GM04503 (cell line): ENCODE data around the gene TRAPPC3.

Experiments
- DNase-seq: peaks from one replicate; pipeline ENCODE4 v3.0.0-alpha.2; 2012; ENCODE audit warnings: low read depth

Gene TRAPPC3

GRCh38 chr1:36151134-36151844, 2.0 kb upstream of the TRAPPC3 start:
- DNase-seq: no peak

- DNase-seq: peak; percentile 86
Measured at GRCh38 chr1:36150296-36151133, 1.2 kb upstream of the TRAPPC3 start.

GRCh38 chr1:36149973-36150295, 648 bp upstream of the TRAPPC3 start:
- DNase-seq: no peak

GRCh38 chr1:36148821-36149236, 457 bp downstream of the TRAPPC3 start:
- DNase-seq: no peak

DNA sequence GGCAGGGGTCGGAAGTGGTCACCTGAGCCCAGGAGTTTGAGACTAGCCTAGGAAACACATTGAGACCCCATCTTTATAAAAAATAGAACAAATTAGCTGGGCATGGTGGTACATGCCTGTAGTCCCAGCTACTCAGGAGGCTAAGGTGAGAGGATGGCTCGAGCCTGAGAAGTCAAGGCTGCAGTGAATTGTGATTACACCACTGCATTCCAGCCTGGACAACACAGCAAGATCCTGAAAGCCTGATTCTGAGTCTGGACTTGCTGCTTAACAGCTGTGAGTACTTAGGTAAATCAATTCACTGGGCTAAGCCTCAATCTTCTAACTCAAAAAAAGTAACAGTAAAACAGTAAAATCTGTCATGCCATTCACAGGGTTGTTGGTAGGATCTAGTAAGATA, 4.9 kb downstream of the TRAPPC3 start:
- no peak for DNase-seq

- DNase-seq: no peak
Measured at GRCh38 chr1:36143424-36143823, 5.9 kb downstream of the TRAPPC3 start.

GRCh38 chr1:36142121-36142520, 7.2 kb downstream of the TRAPPC3 start:
- DNase-seq: no peak

GRCh38 chr1:36139521-36139920, 9.8 kb downstream of the TRAPPC3 start:
- no peak for DNase-seq

DNA sequence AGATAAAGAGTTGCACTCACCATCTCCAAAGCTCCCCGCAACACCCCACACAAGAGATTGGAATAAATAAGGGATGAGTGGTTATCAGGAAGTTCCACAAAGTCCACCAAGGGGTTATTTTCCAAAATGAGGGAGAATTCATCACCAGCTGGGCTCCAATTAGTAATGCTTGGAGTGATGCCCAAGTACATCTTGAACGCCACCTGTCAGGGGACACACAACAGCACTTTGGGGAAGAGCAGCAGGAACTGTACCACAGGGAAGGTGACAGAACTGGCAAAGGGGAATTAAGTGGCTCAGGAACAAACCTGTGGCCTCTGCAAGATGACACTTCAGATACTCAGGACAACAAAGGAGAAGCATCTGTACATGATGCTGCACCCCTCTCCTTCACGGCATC, 11.5 kb downstream of the TRAPPC3 start:
- DNase-seq: no peak

DNA sequence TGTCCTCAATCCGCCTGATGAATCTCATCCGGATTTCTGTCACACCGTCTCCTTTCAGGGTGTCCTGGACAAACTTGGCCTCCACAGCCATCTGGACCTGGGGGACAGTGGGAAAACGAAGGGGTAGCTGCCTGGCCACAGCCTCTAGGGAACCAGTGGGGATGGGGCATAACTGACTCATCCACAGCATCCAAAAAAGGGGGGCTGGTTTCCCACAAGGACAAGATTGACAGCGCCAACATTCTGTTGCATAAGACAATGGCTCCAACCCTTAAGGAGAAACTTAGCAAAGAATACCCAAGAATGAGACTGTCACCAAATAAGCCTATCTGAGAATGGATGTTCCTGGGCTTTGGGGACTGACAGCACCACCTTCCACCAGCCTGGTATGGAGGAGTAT, 12.1 kb downstream of the TRAPPC3 start:
- DNase-seq: no peak

DNA sequence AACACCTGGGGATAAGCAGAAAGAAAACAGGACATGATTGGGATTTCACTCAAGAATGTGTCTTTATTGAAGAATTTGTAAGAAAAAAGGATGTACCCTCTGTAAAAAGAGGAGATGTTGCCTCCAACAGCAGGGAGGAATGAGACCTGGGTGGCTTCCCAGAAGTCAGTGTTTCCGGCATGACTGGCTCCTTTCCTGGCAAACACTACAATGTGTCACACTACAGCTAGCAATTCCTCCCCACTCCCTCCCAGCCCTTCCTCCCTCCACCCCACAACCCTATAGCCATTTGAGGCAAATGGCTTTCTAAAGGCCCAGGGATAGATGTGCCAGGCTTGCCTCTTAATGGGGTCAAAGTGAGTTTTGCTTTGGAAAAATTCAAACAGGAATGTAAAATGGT, 12.8 kb downstream of the TRAPPC3 start:
- peak; percentile 83 for DNase-seq

GRCh38 chr1:36135796-36136195, 13.5 kb downstream of the TRAPPC3 start:
- no peak for DNase-seq

GRCh38 chr1:36135330-36135667, 14.0 kb downstream of the TRAPPC3 start:
- DNase-seq: no peak

GRCh38 chr1:36134505-36135329, 14.6 kb downstream of the TRAPPC3 start:
- DNase-seq: no peak

DNA sequence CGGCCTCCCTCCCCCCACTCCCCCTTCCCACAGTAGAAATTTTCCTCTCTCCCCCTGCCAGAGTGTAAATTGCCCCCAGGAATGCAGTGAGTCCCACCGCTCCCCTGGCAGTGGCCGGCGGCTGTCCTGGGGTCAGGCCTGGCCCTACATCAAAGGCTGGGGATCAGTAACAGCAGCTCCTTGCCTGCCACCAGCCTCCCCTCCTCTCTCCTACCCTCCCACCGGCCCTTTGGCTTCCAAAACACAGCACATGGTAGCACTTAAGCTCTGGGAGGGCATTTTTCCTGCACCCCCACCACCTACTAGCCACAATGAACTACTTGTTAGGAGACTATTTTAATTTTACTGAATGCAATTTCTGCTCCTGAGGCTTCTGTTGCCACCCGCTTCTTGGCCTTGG, 15.3 kb downstream of the TRAPPC3 start:
- no peak for DNase-seq

GRCh38 chr1:36133484-36133883, 15.8 kb downstream of the TRAPPC3 start:
- peak; percentile 91 for DNase-seq

DNA sequence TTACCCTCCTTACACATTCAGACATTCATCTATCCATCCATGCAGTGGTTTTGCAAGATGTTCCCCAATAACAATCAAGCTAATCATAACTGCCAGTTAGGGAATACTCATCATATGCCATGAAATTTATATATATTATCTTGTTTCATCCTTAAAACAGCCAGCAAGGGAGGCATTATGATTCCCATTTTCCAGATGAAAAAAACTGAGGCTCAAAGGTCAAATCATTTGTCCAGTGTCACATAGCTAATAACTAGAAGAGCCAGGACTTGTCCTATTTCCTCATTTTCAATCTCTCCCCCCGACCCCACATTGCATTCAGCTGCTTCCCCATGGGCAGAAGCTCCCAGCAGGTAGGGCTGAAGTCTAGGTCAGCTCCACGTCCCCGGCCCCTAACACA, 17.3 kb downstream of the TRAPPC3 start:
- DNase-seq: no peak

DNA sequence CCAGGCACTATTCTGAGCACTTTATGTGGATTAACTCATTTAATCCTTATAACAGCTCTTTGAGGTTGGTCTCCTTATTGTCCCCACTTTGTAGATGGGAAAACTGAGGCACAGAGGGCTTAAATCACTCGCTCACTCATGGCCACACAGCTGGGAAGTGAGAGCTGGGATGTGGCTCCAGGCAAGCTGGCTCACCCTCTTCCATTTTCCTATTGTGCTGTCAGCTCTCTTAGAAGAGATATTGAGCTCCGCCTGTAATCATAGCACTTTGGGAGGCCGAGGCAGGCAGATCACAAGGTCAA, 20.4 kb downstream of the TRAPPC3 start:
- no peak for DNase-seq

GRCh38 chr1:36128126-36128904, 21.0 kb downstream of the TRAPPC3 start:
- peak; percentile 63 for DNase-seq

- no peak for DNase-seq
Measured at GRCh38 chr1:36126797-36127500, 22.3 kb downstream of the TRAPPC3 start.

GRCh38 chr1:36126005-36126716, 23.1 kb downstream of the TRAPPC3 start:
- no peak for DNase-seq
